GM20000 (cell line): ENCODE measurements around the gene PIP5K1A.
"Not testable (repeated sequence)": the region's sequence is repeated elsewhere in the genome, so short reads cannot be mapped to it uniquely, and the experiment has no call there.

Source experiments
- DNase-seq: peaks from one replicate; pipeline ENCODE4 v3.0.0; 2012; ENCODE audit warnings: low spot score
- CTCF ChIP-seq: IDR thresholded peaks from 2 replicates; pipeline ENCODE4 v1.5.1; 2012; ENCODE audit warnings: mild to moderate bottlenecking, control low read depth; ENCODE audit errors: extremely low read depth, missing control alignments

Gene PIP5K1A

GRCh38 chr1:151176514-151177045, 21.8 kb upstream of the PIP5K1A start:
- TF ChIP-seq CTCF: no peak

GRCh38 chr1:151184211-151184610, 14.1 kb upstream of the PIP5K1A start:
- no peak for TF ChIP-seq CTCF
- DNase-seq: no peak

More at GRCh38 chr1:151176514-151177045, 21.8 kb upstream of the PIP5K1A start:
- no peak for DNase-seq

GRCh38 chr1:151187205-151187604, 11.1 kb upstream of the PIP5K1A start:
- no peak for DNase-seq
- no peak for TF ChIP-seq CTCF

GRCh38 chr1:151188667-151189066, 9.7 kb upstream of the PIP5K1A start:
- not testable (repeated sequence) for DNase-seq

GRCh38 chr1:151189637-151190445, 8.5 kb upstream of the PIP5K1A start, which contains the start of gene VPS72:
Gene VPS72 (minus strand): TSS chr1:151190197. CDS start chr1:151190121, 76 bp downstream.
- peak; percentile 89 for DNase-seq
- TF ChIP-seq CTCF: no peak

- TF ChIP-seq CTCF: no peak
- no peak for DNase-seq
Measured at GRCh38 chr1:151192047-151192446, 6.3 kb upstream of the PIP5K1A start.

GRCh38 chr1:151193304-151193703, 5.0 kb upstream of the PIP5K1A start:
- TF ChIP-seq CTCF: no peak
- DNase-seq: no peak
